Glutamatergic neuron (in vitro differentiated cells): ENCODE measurements around the gene MYCBPAP. TPM values are rescaled to one million over a fixed set of nuclear protein-coding genes. Genes with fewer than 3 reads are reported as not detected.
A peak's percentile ranks its signal among the peaks of the same experiment; 100 is the strongest.

Experiments used
- DNase-seq: peaks from one replicate; pipeline ENCODE4 v3.0.0; 2022
- H3K27ac Mint-ChIP-seq: one replicate; pipeline ENCODE4 v1.8.0; 2020; ENCODE audit warnings: mild to moderate bottlenecking, mixed read lengths, inconsistent platforms; ENCODE audit not compliant: unreplicated experiment
- H3K27me3 Mint-ChIP-seq: one replicate; pipeline ENCODE4 v1.8.0; 2020; ENCODE audit warnings: mild to moderate bottlenecking, moderate library complexity, mixed read lengths, inconsistent platforms; ENCODE audit not compliant: unreplicated experiment
- H3K36me3 Mint-ChIP-seq: one replicate; pipeline ENCODE4 v1.8.0; 2020; ENCODE audit warnings: mild to moderate bottlenecking, mixed read lengths, inconsistent platforms; ENCODE audit not compliant: unreplicated experiment
- H3K4me1 Mint-ChIP-seq: one replicate; pipeline ENCODE4 v1.8.0; 2020; ENCODE audit warnings: mild to moderate bottlenecking, low read depth, mixed read lengths, inconsistent platforms; ENCODE audit not compliant: unreplicated experiment
- H3K4me3 Mint-ChIP-seq: one replicate; pipeline ENCODE4 v1.8.0; 2020; ENCODE audit warnings: mild to moderate bottlenecking, mixed read lengths, inconsistent platforms; ENCODE audit not compliant: unreplicated experiment
- H3K9me3 Mint-ChIP-seq: one replicate; pipeline ENCODE4 v1.8.0; 2020; ENCODE audit warnings: mild to moderate bottlenecking, moderate library complexity, mixed read lengths, inconsistent platforms; ENCODE audit not compliant: unreplicated experiment
- total RNA-seq: library from RNA; stranded (reverse); fragmentation: NEBNext Ultra II Directional; extraction: Animal tissue kit (Norgen Biotek cat#: 25700); gene quantifications from one replicate; pipeline ENCODE4 v1.2.1, GENCODE V29; 2021; ENCODE audit not compliant: unreplicated experiment
- TF ChIP-seq, protein P1 (sequence below): fragments of 200-600 bp; sonication (generic); IDR thresholded peaks from one replicate; pipeline ENCODE4 v1.5.0; 2021; ENCODE audit not compliant: partially characterized antibody, unreplicated experiment

The MYCBPAP gene
- total RNA-seq, 1 donor from 2014 or later: 2.5 TPM

DNA sequence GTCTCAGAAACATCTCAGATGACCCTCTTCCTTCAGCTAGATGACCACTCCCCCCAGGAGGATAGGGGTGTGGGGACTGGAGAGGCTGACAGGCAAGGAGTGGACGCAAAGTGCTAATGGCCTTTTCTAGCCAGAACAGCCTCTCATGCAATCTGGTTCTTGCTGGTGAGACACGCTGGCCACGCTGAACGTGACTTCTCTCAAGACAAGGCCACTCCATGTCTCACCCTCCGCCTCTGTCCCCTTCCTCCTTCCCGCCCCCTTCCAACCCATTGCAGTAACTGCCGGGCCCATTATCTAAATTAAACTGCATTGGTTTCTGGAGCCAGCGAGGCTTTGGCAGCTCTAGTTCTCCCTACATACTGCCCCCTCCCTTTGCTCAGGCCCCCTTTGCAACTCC lies 61.8 kb downstream of the MYCBPAP start:
- no peak for DNase-seq
- TF ChIP-seq, protein P1, sequence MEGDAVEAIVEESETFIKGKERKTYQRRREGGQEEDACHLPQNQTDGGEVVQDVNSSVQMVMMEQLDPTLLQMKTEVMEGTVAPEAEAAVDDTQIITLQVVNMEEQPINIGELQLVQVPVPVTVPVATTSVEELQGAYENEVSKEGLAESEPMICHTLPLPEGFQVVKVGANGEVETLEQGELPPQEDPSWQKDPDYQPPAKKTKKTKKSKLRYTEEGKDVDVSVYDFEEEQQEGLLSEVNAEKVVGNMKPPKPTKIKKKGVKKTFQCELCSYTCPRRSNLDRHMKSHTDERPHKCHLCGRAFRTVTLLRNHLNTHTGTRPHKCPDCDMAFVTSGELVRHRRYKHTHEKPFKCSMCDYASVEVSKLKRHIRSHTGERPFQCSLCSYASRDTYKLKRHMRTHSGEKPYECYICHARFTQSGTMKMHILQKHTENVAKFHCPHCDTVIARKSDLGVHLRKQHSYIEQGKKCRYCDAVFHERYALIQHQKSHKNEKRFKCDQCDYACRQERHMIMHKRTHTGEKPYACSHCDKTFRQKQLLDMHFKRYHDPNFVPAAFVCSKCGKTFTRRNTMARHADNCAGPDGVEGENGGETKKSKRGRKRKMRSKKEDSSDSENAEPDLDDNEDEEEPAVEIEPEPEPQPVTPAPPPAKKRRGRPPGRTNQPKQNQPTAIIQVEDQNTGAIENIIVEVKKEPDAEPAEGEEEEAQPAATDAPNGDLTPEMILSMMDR: no peak
- no peak overlapping the region for H3K27ac Mint-ChIP-seq
- peaks cover 2% of the 10 kb centered on the region for H3K9me3 Mint-ChIP-seq
- H3K36me3 Mint-ChIP-seq: peaks cover 3% of the 10 kb centered on the region
- H3K4me1 Mint-ChIP-seq: peaks cover 33% of the 10 kb centered on the region
- H3K4me3 Mint-ChIP-seq: peak overlapping the region; percentile 44
- H3K27me3 Mint-ChIP-seq: peaks cover 20% of the 10 kb centered on the region

DNA sequence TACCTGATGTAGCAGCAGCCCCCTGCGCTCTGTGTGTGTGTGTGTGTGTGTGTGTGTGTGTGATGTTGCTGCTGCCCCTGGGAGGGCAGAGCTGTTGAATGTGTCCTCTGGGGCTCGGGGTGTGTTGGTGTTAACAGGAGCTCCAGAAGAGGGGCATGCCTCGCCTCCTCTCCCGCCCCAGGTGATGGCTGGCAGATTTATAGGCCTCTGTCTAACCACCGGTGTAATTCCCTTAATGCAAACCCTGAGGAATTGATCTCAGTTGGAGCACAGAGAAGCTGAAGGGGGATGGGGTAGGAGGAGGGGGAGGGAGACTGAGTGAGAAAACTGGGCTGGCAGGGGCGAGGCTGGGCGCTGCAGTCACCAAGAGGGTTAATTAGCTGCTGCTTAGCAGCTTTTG lies 62.3 kb downstream of the MYCBPAP start:
- H3K27ac Mint-ChIP-seq: no peak overlapping the region
- H3K4me1 Mint-ChIP-seq: peaks cover 33% of the 10 kb centered on the region
- H3K27me3 Mint-ChIP-seq: peaks cover 19% of the 10 kb centered on the region
- peak overlapping the region; percentile 44 for H3K4me3 Mint-ChIP-seq
- H3K36me3 Mint-ChIP-seq: peaks cover 3% of the 10 kb centered on the region
- no peak for DNase-seq
- TF ChIP-seq, protein P1: no peak
- H3K9me3 Mint-ChIP-seq: peaks cover 2% of the 10 kb centered on the region

DNA sequence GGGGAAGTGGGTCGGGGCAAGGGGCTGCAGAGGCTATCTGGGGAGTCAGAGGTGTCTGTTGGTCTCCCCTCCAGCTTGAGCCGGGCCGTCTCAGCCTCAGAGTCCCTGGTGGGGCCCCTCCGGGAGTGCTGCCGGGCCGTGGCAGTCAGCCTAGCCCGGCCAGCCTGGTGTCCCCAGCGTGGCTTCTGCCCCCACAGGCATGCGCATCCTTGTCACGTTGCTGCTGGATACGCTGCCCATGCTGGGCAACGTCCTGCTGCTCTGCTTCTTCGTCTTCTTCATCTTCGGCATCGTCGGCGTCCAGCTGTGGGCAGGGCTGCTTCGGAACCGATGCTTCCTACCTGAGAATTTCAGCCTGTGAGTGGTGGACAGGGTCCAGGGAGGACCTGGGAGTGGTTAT lies 63.4 kb downstream of the MYCBPAP start:
- no peak overlapping the region for H3K4me3 Mint-ChIP-seq
- H3K27me3 Mint-ChIP-seq: peaks cover 16% of the 10 kb centered on the region
- H3K36me3 Mint-ChIP-seq: peaks cover 3% of the 10 kb centered on the region
- H3K27ac Mint-ChIP-seq: peak overlapping the region; percentile 79
- no peak for DNase-seq
- H3K4me1 Mint-ChIP-seq: peaks cover 23% of the 10 kb centered on the region
- TF ChIP-seq, protein P1: no peak
- H3K9me3 Mint-ChIP-seq: peaks cover 2% of the 10 kb centered on the region

DNA sequence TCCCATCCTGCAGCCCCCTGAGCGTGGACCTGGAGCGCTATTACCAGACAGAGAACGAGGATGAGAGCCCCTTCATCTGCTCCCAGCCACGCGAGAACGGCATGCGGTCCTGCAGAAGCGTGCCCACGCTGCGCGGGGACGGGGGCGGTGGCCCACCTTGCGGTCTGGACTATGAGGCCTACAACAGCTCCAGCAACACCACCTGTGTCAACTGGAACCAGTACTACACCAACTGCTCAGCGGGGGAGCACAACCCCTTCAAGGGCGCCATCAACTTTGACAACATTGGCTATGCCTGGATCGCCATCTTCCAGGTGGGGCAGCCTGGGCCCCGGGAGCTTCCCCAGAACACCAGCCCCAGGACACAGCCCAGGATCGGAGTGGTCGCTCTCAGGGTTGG lies 64.3 kb downstream of the MYCBPAP start:
- Mint-ChIP-seq H3K4me1 (peaks cover 23% of the 10 kb centered on the region), H3K9me3 (peaks cover 6% of the 10 kb centered on the region), H3K27me3 (peaks cover 15% of the 10 kb centered on the region), H3K4me3 (no peak overlapping the region), H3K27ac (no peak overlapping the region), H3K36me3 (peaks cover 3% of the 10 kb centered on the region)
- DNase-seq: no peak
- TF ChIP-seq, protein P1: no peak

DNA sequence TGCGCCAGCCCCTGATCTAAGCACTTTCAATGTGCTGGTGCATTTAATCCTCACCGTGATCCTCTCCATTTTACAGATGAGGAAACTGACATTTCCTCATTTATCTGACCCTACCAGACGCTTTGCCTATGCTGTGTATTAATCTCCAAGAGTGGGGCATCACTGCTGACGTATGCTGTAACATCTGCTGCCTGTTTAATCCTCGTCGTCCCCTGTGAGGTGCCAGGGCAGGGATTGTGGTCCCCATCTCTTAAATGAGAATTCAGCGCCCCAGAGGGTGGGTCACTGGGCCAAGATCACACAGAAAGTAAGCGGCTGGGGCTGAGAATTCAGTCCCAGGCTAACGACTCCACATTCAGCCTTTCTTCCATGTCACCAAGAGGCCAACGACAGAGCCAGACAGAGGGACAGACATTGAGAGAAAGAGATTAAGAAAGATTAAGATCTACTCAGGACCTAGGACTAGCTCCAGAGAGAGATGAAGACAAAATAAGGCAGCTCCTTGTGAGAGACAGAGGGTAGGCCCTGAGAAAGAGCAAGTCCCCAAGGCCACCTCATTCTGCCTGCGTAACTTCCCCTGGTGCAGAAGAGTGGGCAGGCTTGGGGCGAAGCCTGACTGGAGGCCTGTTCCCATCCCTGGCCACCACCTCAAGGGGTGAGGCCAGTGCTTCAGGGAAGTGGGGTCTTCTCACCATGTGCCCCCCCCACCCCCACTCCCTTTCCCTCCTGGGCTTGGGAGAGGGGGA lies 65.8 kb downstream of the MYCBPAP start:
- H3K4me1 Mint-ChIP-seq: peaks cover 20% of the 10 kb centered on the region
- DNase-seq: no peak
- H3K9me3 Mint-ChIP-seq: peaks cover 10% of the 10 kb centered on the region
- peaks cover 3% of the 10 kb centered on the region for H3K36me3 Mint-ChIP-seq
- no peak overlapping the region for H3K27ac Mint-ChIP-seq
- H3K4me3 Mint-ChIP-seq: no peak overlapping the region
- TF ChIP-seq, protein P1: no peak
- H3K27me3 Mint-ChIP-seq: peaks cover 15% of the 10 kb centered on the region
